ENCODE data around the gene TMEM200A. TPM values are rescaled to one million over a fixed set of nuclear protein-coding genes. Genes with fewer than 3 reads are reported as not detected.
"Not testable (repeated sequence)": the region's sequence is repeated elsewhere in the genome, so short reads cannot be mapped to it uniquely, and the experiment has no call there.

Gene TMEM200A
- total RNA-seq, 6 donors from 2014 or later = under 0.01 to 5.5 (median 3.3) TPM

DNA sequence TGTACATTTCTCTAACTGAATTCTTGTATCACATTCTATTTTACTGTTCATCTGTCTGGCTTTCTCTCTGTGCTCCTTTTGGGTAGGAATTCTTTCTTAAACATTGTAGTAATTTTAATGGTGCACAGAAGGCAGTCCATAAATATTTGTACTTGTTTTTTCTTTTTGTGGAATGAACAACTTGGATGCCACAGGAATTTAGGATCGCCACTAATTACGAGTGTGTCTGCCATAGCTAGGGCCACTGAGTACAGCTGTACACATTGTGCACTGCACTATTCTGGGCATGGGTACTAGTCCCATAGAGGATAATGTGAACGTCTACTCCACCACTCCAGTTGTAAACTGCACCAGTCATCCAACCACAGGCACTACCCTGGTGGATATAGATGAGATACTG lies 39.3 kb upstream of the TMEM200A start:
- ATAC-seq (ENCODE audit: low FRiP score in 2 of 2) (no peak), DNase-seq (no peak)
- TF ChIP-seq EP300 (IDR thresholded peaks at IDR 0.05) = no peak
- no peak for TF ChIP-seq POLR2A (IDR thresholded peaks at IDR 0.05)
- TF ChIP-seq POLR2AphosphoS5 (IDR thresholded peaks at IDR 0.05) = no peak
- TF ChIP-seq, protein P1, sequence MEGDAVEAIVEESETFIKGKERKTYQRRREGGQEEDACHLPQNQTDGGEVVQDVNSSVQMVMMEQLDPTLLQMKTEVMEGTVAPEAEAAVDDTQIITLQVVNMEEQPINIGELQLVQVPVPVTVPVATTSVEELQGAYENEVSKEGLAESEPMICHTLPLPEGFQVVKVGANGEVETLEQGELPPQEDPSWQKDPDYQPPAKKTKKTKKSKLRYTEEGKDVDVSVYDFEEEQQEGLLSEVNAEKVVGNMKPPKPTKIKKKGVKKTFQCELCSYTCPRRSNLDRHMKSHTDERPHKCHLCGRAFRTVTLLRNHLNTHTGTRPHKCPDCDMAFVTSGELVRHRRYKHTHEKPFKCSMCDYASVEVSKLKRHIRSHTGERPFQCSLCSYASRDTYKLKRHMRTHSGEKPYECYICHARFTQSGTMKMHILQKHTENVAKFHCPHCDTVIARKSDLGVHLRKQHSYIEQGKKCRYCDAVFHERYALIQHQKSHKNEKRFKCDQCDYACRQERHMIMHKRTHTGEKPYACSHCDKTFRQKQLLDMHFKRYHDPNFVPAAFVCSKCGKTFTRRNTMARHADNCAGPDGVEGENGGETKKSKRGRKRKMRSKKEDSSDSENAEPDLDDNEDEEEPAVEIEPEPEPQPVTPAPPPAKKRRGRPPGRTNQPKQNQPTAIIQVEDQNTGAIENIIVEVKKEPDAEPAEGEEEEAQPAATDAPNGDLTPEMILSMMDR (IDR thresholded peaks at IDR 0.05) = no peak
- no peaks in the 10 kb centered on the region for H3K9me3 ChIP-seq
- no peaks in the 10 kb centered on the region for H3K36me3 ChIP-seq
- no peak overlapping the region for H3K27ac ChIP-seq
- H3K27me3 ChIP-seq = no peaks in the 10 kb centered on the region
- 80 to 86% methylated on average over 3 of the region's 3 CpGs for WGBS, 2 donors
- no peaks in the 10 kb centered on the region for H3K4me1 ChIP-seq
- no peak overlapping the region for H3K4me3 ChIP-seq

DNA sequence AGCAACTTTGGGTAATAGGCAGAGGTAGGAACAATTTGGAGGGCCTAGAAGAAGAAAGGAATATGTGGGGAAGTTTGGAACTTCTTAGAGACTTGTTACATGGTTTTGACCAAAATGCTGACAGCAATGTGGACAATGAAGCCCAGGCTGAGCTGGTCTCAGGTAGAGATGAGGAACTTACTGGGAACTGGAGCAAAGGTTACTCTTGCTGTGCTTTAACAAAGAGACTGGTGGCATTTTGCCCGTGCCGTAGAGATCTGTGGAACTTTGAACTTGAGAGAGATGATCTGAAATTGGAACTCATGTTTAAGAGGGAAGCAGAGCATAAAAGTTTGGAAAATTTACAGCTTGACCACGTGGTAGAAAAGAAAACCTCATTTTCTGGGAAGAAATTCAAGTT lies 28.3 kb upstream of the TMEM200A start:
- Histone ChIP-seq H3K4me3 (no peak overlapping the region), H3K36me3 (no peaks in the 10 kb centered on the region), H3K4me1 (no peaks in the 10 kb centered on the region), H3K27me3 (no peaks in the 10 kb centered on the region), H3K27ac (no peak overlapping the region), H3K9me3 (no peaks in the 10 kb centered on the region)
- TF ChIP-seq POLR2AphosphoS5 (IDR thresholded peaks at IDR 0.05) (no peak), POLR2A (IDR thresholded peaks at IDR 0.05) (no peak), EP300 (IDR thresholded peaks at IDR 0.05) (no peak)
- TF ChIP-seq, protein P1 (IDR thresholded peaks at IDR 0.05) = no peak
- DNase-seq (no peak), ATAC-seq (ENCODE audit: low FRiP score in 2 of 2) (no peak)
- WGBS, 2 donors = 59 to 61% methylated on average over 3 of the region's 3 CpGs

DNA sequence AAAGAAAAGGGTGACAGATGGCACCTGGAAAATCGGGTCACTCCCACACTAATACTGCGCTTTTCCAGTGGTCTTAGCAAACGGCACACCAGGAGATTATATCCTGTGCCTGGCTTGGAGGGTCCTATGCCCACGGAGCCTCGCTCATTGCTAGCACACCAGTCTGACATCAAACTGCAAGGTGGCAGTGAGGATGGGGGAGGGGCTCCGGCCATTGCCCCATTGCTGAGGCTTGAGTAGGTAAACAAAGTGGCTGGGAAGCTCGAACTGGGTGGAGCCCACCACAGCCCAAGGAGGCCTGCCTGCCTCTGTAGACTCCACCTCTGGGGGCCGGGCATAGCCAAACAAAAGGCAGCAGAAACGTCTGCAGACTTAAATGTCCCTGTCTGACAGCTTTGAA lies 19.5 kb upstream of the TMEM200A start:
- DNase-seq; H3K9me3 ChIP-seq; H3K27me3 ChIP-seq; H3K4me1 ChIP-seq; ATAC-seq (ENCODE audit: low FRiP score in 2 of 2); H3K27ac ChIP-seq; H3K36me3 ChIP-seq; H3K4me3 ChIP-seq: not testable (repeated sequence)
- 81 to 86% methylated on average over 7 to 9 of the region's 9 CpGs for WGBS, 2 donors

DNA sequence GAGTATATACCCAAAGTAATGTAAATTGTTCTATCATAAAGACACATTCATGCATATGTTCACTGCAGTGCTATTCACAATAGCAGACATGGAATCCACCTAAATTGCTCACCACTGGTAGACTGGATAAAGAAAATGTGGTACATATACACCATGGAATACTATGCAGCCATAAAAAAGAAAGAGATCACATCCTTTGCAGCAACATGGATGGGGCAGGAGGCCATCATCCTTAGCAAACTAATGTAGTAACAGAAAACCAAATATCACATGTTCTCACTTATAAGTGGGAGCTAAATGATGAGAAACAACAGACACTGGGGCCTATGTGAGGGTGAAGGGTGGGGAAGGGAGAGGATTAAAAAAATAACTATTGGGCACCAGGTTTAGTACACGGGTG lies 11.5 kb upstream of the TMEM200A start:
- Histone ChIP-seq H3K4me3 (no peak overlapping the region), H3K4me1 (no peaks in the 10 kb centered on the region), H3K27me3 (no peaks in the 10 kb centered on the region), H3K27ac (no peak overlapping the region), H3K36me3 (no peaks in the 10 kb centered on the region), H3K9me3 (no peaks in the 10 kb centered on the region)
- TF ChIP-seq, protein P1 (IDR thresholded peaks at IDR 0.05) = no peak
- no peak for TF ChIP-seq POLR2A (IDR thresholded peaks at IDR 0.05)
- no peak for TF ChIP-seq POLR2AphosphoS5 (IDR thresholded peaks at IDR 0.05)
- TF ChIP-seq EP300 (IDR thresholded peaks at IDR 0.05) = no peak
- 79 to 83% methylated on average over 1 of the region's 1 CpG for WGBS, 2 donors
- no peak for DNase-seq
- no peak for ATAC-seq (ENCODE audit: low FRiP score in 2 of 2)

DNA sequence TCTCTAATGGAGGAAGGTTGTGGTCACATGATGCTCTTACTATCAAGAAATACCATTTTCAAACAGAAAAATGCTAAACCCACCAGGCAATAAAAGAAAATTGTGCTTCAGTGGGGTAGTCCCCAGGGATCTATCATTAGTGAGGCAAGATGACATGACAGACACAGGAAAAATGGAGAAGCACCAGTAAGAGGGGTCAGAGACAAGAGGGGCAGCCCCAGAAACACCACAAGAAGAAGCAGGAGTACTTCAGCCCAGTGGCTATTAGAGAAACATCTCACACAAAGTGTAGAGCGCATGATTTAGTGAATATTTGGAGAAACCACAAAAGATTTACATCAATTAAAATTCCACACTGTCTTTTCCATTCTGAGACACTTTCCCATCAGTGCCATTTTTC lies 10.2 kb upstream of the TMEM200A start:
- Histone ChIP-seq H3K9me3 (no peaks in the 10 kb centered on the region), H3K4me1 (no peaks in the 10 kb centered on the region), H3K27ac (no peak overlapping the region), H3K4me3 (no peak overlapping the region), H3K36me3 (no peaks in the 10 kb centered on the region), H3K27me3 (no peaks in the 10 kb centered on the region)
- TF ChIP-seq POLR2AphosphoS5 (IDR thresholded peaks at IDR 0.05) (no peak), POLR2A (IDR thresholded peaks at IDR 0.05) (no peak), EP300 (IDR thresholded peaks at IDR 0.05) (no peak)
- TF ChIP-seq, protein P1 (IDR thresholded peaks at IDR 0.05) = no peak
- DNase-seq (no peak), ATAC-seq (ENCODE audit: low FRiP score in 2 of 2) (no peak)
- WGBS, 2 donors = 94 to 100% methylated on average over 1 of the region's 1 CpG

All from upper lobe of left lung (tissue), 6 donors.